Calu3 (cell line): ENCODE results near the gene MYD88. TPM values are rescaled to one million over a fixed set of nuclear protein-coding genes. Genes with fewer than 3 reads are reported as not detected.

ENCODE experiments used
- BruUV-seq: library from RNA; stranded (reverse); fragments of 400-500 nt; replicated peaks from 2 replicates; lab custom pipeline; 2021; lab: Mats Ljungman, UMichigan
- CTCF ChIA-PET: fragments of 300-600 bp; sonication (Branson Sonifier 250); formaldehyde crosslinking; loops from one replicate; lab custom pipeline; 2022; ENCODE audit warnings: antibody characterized with exemption; lab: Charles Lee
- DNase-seq: peaks from one replicate; pipeline ENCODE4 v3.0.0; 2022
- H3K27ac Mint-ChIP-seq: one replicate; pipeline ENCODE4 v1.8.0; 2022; ENCODE audit warnings: mixed read lengths; ENCODE audit not compliant: unreplicated experiment
- H3K27me3 Mint-ChIP-seq: one replicate; pipeline ENCODE4 v1.8.0; 2022; ENCODE audit warnings: mixed read lengths; ENCODE audit not compliant: unreplicated experiment
- H3K36me3 Mint-ChIP-seq: one replicate; pipeline ENCODE4 v1.8.0; 2022; ENCODE audit warnings: mild to moderate bottlenecking, moderate library complexity, mixed read lengths; ENCODE audit not compliant: insufficient read depth, unreplicated experiment
- H3K4me1 Mint-ChIP-seq: one replicate; pipeline ENCODE4 v1.8.0; 2022; ENCODE audit warnings: mild to moderate bottlenecking, low read depth, mixed read lengths; ENCODE audit not compliant: unreplicated experiment
- H3K4me3 Mint-ChIP-seq: one replicate; pipeline ENCODE4 v1.8.0; 2022; ENCODE audit warnings: mild to moderate bottlenecking, low read depth, moderate library complexity, mixed read lengths; ENCODE audit not compliant: unreplicated experiment
- H3K9me3 Mint-ChIP-seq: one replicate; pipeline ENCODE4 v1.8.0; 2022; ENCODE audit warnings: low read depth, mixed read lengths; ENCODE audit not compliant: unreplicated experiment
- intact Hi-C: fragments of 100-400 bp; cut with micrococcal nuclease; formaldehyde crosslinking; loops from one replicate; pipeline ENCODE4 v1.10.0; 2022; ENCODE audit not compliant: unreplicated experiment
- total RNA-seq: library from RNA; stranded (reverse); gene quantifications from 2 replicates; pipeline ENCODE4 v1.2.3, GENCODE V29; 2022
- TF ChIP-seq, protein P1 (sequence below): fragments of 200-600 bp; IDR thresholded peaks from one replicate; pipeline ENCODE4 v1.8.0; 2022; ENCODE audit warnings: antibody characterized with exemption; ENCODE audit not compliant: unreplicated experiment

MYD88 gene
- total RNA-seq, 1 experiment from 2014 or later: 35.2 TPM

- DNase-seq: no peak
- Mint-ChIP-seq H3K27me3 (no peaks in the 10 kb centered on the region), H3K27ac (no peak overlapping the region), H3K36me3 (peaks cover 7% of the 10 kb centered on the region), H3K4me3 (no peak overlapping the region), H3K4me1 (peaks cover 23% of the 10 kb centered on the region), H3K9me3 (peaks cover 8% of the 10 kb centered on the region)
- intact Hi-C loops: no loop called here
- TF ChIP-seq, protein P1, sequence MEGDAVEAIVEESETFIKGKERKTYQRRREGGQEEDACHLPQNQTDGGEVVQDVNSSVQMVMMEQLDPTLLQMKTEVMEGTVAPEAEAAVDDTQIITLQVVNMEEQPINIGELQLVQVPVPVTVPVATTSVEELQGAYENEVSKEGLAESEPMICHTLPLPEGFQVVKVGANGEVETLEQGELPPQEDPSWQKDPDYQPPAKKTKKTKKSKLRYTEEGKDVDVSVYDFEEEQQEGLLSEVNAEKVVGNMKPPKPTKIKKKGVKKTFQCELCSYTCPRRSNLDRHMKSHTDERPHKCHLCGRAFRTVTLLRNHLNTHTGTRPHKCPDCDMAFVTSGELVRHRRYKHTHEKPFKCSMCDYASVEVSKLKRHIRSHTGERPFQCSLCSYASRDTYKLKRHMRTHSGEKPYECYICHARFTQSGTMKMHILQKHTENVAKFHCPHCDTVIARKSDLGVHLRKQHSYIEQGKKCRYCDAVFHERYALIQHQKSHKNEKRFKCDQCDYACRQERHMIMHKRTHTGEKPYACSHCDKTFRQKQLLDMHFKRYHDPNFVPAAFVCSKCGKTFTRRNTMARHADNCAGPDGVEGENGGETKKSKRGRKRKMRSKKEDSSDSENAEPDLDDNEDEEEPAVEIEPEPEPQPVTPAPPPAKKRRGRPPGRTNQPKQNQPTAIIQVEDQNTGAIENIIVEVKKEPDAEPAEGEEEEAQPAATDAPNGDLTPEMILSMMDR: no peak
- BruUV-seq: no TSS peak
- CTCF ChIA-PET: no interaction called here
These were observed 9.9 kb downstream of the MYD88 start for GRCh38 chr3:38148311-38148882.

DNA sequence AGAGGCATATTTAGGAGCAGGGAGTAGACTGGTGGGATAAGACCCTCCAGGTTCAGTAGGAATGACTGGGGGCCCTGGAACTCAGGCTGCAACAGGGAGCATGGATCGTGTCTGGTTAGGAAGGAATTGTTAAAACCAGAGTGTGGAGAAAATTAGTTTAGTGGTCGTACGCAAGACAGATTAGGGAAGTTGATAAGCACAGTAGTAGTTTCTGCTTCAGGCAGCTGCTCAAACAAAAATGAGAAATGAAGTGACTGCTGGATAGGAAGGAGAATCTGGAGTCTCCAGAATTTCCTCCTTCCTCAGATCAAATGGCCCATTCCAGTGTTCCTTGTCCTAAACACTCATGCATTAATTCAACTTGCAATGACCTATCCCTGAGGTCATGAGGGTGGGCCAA, 11.2 kb downstream of the MYD88 start:
- peaks cover 8% of the 10 kb centered on the region for H3K9me3 Mint-ChIP-seq
- TF ChIP-seq, protein P1: no peak
- no peak for DNase-seq
- CTCF ChIA-PET: no interaction called here
- H3K4me1 Mint-ChIP-seq: peaks cover 30% of the 10 kb centered on the region
- no peaks in the 10 kb centered on the region for H3K27me3 Mint-ChIP-seq
- intact Hi-C loops: no loop called here
- no TSS peak for BruUV-seq
- peaks cover 11% of the 10 kb centered on the region for H3K36me3 Mint-ChIP-seq
- H3K27ac Mint-ChIP-seq: no peak overlapping the region
- H3K4me3 Mint-ChIP-seq: no peak overlapping the region

DNA sequence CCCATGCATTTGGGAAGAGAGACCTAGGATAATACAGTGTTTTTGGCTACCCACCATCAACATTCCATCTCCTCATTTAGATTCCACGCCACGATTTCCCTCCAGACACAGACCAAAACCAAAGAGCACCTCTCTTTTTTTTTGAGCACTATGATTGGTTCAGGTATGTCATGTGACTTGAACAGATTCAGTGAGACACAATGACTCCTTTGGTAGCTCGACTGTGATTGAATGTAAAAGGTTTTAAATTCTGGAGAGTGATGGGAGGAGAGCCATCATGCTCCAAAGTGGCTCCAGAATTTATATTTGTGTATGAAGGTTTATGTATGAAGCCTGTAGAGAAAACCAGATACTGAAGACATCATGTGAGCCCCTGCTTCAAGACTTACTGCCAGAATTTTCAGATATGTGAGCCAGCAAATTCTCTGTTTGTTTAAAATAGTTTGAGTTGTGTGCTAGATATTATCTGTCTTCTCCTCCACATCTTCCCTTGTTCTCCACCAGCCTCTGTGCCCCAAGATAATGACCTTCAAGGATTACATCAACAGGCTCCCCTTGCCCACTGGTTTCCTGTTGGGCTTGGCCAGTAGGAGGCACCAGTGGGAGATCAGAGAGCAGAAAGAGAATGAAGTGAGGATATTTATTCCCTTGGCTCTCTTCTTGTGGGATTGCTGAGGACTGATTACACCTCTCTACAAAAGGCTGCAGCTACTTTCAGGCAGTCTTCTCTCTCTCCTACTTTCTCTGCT, 12.5 kb downstream of the MYD88 start:
- Mint-ChIP-seq H3K36me3 (peaks cover 11% of the 10 kb centered on the region), H3K9me3 (peaks cover 8% of the 10 kb centered on the region), H3K27me3 (no peaks in the 10 kb centered on the region), H3K4me3 (no peak overlapping the region), H3K4me1 (peaks cover 30% of the 10 kb centered on the region), H3K27ac (peak overlapping the region; percentile 91)
- CTCF ChIA-PET: interaction anchor here (1.8 kb wide), 1 partner anchor 14 kb away, joined by 17 read pairs; the partner anchor contains the start of gene OXSR1
- no TSS peak for BruUV-seq
- no peak for DNase-seq
- intact Hi-C loops: no loop called here
- TF ChIP-seq, protein P1: no peak

- intact Hi-C loops: no loop called here
- BruUV-seq: no TSS peak
These were observed 13.3 kb downstream of the MYD88 start for GRCh38 chr3:38151667-38152265.

More at GRCh38 chr3:38151667-38152265, 13.3 kb downstream of the MYD88 start:
- DNase-seq: peak; percentile 51
- H3K27ac Mint-ChIP-seq: peak overlapping the region; percentile 91
- H3K27me3 Mint-ChIP-seq: no peaks in the 10 kb centered on the region
- CTCF ChIA-PET: interaction anchor here (0.6 to 1.8 kb wide), 3 partner anchors 13 to 104 kb away, joined by 3 to 17 read pairs (median 4); partner anchors contain the start of gene OXSR1
- TF ChIP-seq, protein P1: no peak
- H3K9me3 Mint-ChIP-seq: peaks cover 6% of the 10 kb centered on the region
- H3K4me3 Mint-ChIP-seq: no peak overlapping the region
- peaks cover 30% of the 10 kb centered on the region for H3K4me1 Mint-ChIP-seq
- peaks cover 11% of the 10 kb centered on the region for H3K36me3 Mint-ChIP-seq
